GM19395 (cell line): ENCODE data around the gene SEC31A.
"Not testable (repeated sequence)": the region's sequence is repeated elsewhere in the genome, so short reads cannot be mapped to it uniquely, and the experiment has no call there.

Source experiments
- ATAC-seq: cut with Tn5 transposase; IDR thresholded peaks from one replicate; pipeline ENCODE4 v1.9.1; 2021; ENCODE audit warnings: mild to moderate bottlenecking, moderate library complexity; ENCODE audit not compliant: unreplicated experiment

The SEC31A gene

GRCh38 chr4:82890901-82891706 is at the start of gene SEC31A:
Gene SEC31A, minus strand, starts transcription at chr4:82891153. Its CDS starts 9,217 bp downstream, at chr4:82881936.
- ATAC-seq: peak; percentile 85

DNA sequence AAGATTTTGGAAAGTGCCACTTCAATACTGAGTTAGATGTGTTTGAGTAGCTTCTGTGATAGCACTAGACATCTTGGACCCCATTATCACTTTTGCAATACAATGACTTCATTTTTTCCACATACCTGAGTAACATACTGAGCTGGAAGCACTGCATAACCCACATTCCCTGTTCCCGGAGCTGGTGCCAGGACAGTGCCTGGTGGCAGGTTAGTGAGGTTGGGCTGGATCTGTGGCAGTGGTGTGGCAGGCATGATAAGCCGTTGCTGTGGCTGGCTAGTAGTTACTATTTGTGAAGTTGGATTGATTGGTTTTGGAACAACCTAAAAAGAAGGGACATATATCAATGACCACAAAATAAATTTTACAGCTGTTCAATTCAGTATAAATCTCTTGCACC is 48.5 kb upstream of the SEC31A start:
- no peak for ATAC-seq

GRCh38 chr4:82934441-82934840 is 43.5 kb upstream of the SEC31A start:
- no peak for ATAC-seq

DNA sequence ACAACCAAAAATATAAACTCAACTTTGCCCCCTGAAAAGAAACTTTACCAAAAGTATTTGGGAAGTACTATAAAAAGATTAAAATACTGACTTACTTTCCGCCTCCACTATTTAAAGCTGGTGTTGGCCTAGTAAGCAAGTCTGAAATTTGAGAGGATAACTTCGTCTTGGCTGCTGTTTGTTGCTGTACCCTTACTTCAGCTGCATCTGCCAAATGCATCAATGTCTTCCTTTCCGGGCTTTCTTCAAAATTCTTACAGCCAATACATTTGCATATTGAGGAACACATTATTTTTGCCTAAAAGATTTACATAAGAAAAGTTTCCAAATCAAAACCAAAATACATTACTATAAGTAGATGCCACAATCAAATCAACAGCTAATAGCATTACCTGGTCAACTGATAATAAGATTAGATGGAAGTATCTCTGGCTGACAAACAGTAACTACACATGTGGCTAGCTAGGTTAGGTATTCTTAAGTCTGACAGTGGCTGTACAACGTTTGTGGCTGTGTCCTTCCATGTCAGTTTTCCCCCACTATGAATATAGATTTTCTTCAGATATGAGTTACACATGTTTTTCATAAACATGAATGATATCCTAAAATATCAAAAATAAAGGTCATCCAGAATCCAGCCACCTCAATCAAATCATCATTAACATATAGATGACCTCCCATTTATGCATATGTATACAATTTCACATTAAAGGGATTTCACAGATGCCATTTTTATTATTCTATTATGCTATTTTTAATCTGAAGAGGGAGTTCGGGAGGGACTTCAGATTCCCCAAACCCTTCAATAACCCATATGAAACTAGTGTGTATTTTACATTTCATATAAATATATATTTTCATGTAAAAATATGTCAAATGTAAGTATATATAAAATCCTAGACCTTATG is 40.1 kb upstream of the SEC31A start:
- ATAC-seq: no peak

DNA sequence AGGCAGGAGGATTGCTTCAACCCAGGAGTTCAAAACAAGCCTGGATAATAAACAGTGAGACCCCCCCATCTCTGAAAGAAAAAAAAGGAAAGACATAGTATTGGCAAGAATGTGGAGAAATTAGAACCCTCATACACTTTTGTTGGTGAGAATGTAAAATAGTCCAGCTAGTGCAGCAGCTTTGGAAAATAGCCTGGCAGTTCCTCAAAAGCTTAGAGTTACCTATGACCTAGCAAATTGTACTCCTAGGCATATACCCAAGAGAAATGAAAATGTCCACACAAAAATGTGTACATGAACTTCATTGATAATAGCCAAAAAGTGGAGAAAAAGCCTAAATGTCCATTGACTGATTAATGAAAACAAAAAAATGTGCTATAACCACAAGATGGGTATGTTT is 30.8 kb upstream of the SEC31A start:
- no peak for ATAC-seq

DNA sequence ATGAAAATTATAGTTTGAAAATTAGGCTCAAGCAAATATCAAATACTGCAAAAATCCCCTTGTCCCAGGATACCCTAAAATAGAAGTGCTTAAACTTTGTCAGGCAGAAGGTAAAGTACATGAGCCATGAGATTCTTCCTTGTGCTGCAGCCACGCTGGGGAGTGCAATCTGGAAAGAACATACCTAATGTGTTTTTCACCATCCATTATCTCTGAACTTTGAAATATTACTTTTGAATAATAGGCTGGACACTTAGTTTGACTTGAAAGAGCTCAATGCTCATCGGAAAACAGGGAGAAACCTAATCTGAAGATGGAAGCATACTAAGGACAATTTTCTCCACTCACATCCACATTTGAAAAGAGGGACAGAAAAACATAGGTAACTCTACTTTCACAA is 28.4 kb upstream of the SEC31A start:
- no peak for ATAC-seq

- ATAC-seq: no peak
These were observed 27.1 kb upstream of the SEC31A start for GRCh38 chr4:82918091-82918490.

DNA sequence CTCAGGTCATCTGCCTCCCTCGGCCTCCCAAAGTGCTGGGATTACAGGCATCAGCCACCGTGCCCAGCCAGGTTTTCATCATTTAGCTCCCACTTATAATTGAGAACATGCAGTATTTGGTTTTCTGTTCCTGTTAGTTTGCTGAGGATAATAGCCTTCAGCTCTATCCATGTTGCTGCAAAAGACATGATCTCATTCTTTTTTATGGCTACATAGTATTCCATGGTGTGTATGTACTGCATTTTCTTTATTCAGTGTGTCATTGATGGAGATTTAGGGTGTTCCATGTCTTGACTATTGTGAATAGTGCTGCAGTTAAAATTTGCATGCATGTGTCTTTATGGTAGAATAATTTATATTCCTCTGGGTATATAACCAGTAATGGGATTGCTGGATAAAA is 23.0 kb upstream of the SEC31A start:
- not testable (repeated sequence) for ATAC-seq

GRCh38 chr4:82913305-82913704 is 22.4 kb upstream of the SEC31A start:
- ATAC-seq: no peak

- no peak for ATAC-seq
These were observed 18.4 kb upstream of the SEC31A start for GRCh38 chr4:82909326-82909725.

GRCh38 chr4:82906469-82906868 is 15.5 kb upstream of the SEC31A start:
- peak; percentile 58 for ATAC-seq

DNA sequence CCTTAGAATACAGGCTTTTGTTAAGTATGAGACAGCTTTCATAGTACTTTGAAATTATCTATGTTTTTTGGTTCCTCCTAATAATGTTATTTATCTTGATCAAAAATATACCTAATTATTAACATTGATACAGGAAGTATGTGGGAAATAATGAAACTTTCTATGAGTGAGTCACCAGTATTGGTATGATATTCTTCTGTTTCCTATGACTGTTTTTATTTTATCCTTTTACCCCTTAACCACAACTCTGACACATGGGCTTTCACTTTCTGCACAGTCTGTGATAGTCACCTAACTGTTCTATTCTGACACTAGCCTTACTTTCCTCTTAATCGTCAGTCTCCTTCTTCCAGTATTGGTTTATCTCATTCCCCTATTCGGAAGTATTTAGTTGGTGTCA is 14.3 kb upstream of the SEC31A start:
- peak; percentile 56 for ATAC-seq

DNA sequence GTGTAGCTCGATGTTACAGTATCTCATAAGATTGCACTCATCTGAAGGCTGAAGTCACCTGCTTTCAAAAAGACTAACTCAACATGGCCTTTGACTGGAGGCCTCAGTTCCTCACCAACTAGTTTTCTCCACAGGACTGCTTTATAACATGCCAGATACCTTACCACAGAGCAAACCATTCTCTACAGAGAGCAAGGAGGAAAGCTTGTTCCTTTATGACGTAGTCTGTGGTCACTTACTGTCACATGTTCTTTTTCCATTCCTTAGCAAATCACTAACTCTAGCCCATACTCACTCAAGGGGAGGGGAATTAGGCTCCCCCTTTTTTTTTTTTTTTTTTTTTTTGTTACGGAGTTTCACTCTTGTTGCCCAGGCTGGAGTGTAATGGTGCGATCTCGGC is 12.8 kb upstream of the SEC31A start:
- no peak for ATAC-seq

- ATAC-seq: no peak
These were observed 10.3 kb upstream of the SEC31A start for GRCh38 chr4:82901183-82901718.

- ATAC-seq: peak; percentile 92
These were observed 9.6 kb upstream of the SEC31A start, which contains the start of gene THAP9 for GRCh38 chr4:82900411-82901182. Gene THAP9, plus strand, starts transcription at chr4:82900735. Its CDS starts 68 bp downstream, at chr4:82900803.

DNA sequence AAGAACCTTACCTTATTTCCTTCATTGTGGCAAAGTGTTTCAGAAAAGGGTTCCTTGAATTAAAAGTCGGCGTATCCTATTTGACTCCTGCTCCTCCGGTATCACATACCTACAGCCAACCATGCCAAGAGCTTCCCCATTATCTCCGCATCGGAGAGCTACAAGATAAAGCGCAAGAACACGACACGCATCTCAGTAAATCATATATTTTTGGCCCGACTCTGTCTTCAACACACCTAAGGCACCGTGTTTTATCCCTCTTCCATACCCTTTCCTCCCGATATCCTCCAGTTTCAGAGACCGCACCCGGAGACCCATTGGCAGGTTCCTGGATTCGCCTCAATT is 9.1 kb upstream of the SEC31A start:
- peak; percentile 6 for ATAC-seq

- ATAC-seq: no peak
These were observed 8.6 kb upstream of the SEC31A start for GRCh38 chr4:82899374-82900065.

DNA sequence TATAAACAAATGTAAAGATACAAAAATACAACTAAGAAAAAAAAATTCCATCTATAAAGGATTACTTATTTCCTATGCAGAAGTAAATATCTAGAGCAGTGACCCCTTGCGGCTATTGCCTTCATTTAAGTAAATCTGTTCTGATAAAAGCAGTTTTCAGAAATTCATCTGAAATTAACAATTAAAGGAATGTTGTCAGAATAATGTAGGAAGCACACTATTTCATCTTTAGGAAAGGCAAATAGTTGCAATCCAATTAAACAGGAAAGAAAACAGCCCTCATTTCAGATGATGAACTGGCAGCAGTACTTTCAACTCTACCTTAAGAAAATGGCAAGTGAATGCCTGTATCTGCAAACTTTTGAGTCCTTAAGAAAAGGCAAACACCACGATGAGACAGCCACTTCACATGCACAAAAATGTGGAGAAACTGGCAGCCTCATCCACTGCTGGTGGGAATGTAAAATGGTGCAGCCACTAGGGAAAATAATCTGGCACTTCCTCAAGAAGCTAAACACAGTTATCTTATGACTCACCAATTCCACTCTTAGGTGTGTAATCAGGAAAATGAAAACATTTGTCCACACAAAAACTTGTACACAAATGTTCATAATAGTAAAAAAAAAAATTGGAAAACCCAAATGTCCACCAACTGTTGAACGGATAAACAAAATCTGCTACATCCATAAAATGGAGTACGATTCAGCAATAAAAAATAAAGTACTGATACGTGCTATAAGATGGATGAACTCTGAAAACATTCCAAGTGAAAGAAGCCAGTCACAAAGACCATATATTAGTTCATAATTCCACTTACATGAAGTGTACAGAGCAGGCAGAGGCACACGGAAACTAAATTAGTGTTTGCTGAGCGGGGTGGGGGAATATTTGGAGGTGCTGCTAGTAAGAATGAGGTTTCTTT is 7.6 kb upstream of the SEC31A start:
- ATAC-seq: no peak

DNA sequence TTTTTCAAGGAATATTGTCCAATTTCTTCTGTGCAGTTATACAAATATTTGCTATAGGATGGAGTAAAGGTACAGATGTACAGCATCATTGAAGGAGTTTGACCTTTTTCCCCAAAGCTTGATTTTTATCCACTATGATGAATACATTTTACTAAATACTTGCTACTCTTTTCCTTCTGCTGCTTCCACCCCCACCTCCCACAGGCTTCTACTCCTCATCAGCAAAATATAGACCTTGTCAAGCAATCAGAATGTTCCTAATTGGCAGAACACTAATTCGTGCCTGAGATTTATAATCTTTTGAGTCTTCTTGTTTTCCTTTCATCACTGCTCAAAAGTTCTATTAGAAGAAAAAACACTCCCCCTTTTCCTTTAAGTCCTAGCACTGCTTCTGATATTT is 5.8 kb upstream of the SEC31A start:
- no peak for ATAC-seq
